Liver (tissue), 9 donors: ENCODE measurements around the gene NIPBL. TPM values are rescaled to one million over a fixed set of nuclear protein-coding genes. Genes with fewer than 3 reads are reported as not detected.

Experiments used
- DNase-seq: peaks from one replicate; pipeline ENCODE4 v3.0.0-alpha.2; 2017; ENCODE audit warnings: low spot score
- H3K27ac ChIP-seq, 2 donors: one replicate each; pipeline ENCODE4 v1.7.0; 2013; ENCODE audit warnings: inconsistent platforms in 2 of 2, low read length in 2 of 2, control low read depth in 1 of 2, low read depth in 1 of 2, mild to moderate bottlenecking in 1 of 2
- H3K27me3 ChIP-seq, 4 donors: one replicate each; pipeline versions ENCODE4 v1.6.1 to v1.7.0; 2013; ENCODE audit warnings: low read length in 3 of 4, inconsistent platforms in 1 of 4, mild to moderate bottlenecking in 1 of 4, moderate library complexity in 1 of 4; ENCODE audit not compliant: control insufficient read depth in 4 of 4, insufficient read depth in 4 of 4
- H3K36me3 ChIP-seq, 4 donors: one replicate each; pipeline versions ENCODE4 v1.6.1 to v1.7.0; 2013; ENCODE audit warnings: low read length in 3 of 4, mild to moderate bottlenecking in 3 of 4, low read depth in 1 of 4, moderate library complexity in 1 of 4; ENCODE audit not compliant: control insufficient read depth in 4 of 4, insufficient read depth in 3 of 4
- H3K4me1 ChIP-seq, 4 donors: one replicate each; pipeline versions ENCODE4 v1.6.1 to v1.7.0; 2013; ENCODE audit warnings: low read length in 3 of 4, mild to moderate bottlenecking in 3 of 4, moderate library complexity in 1 of 4; ENCODE audit not compliant: control insufficient read depth in 4 of 4, insufficient read depth in 4 of 4
- H3K4me3 ChIP-seq, 3 donors: one replicate each; pipeline versions ENCODE4 v1.6.1 to v1.7.0; 2013; ENCODE audit warnings: low read length in 3 of 3, control low read depth in 1 of 3, low read depth in 1 of 3, mild to moderate bottlenecking in 1 of 3
- H3K9ac ChIP-seq, 2 donors: one replicate each; pipeline ENCODE4 v1.7.0; 2013; ENCODE audit warnings: low read length in 2 of 2, mild to moderate bottlenecking in 2 of 2, moderate library complexity in 2 of 2, control low read depth in 1 of 2, low read depth in 1 of 2
- H3K9me3 ChIP-seq, 4 donors: one replicate each; pipeline versions ENCODE4 v1.6.1 to v1.7.0; 2013; ENCODE audit warnings: low read length in 3 of 4; ENCODE audit not compliant: control insufficient read depth in 4 of 4
- EGR1 ChIP-seq, 2 donors: IDR thresholded peaks; 2 replicates each; pipeline ENCODE4 v1.6.1; 2016 to 2018; ENCODE audit warnings: antibody characterized with exemption in 2 of 2, low read depth in 2 of 2
- FOXA1 ChIP-seq: IDR thresholded peaks from 2 replicates; pipeline ENCODE4 v1.6.1; 2016; ENCODE audit warnings: antibody characterized with exemption
- FOXA2 ChIP-seq: IDR thresholded peaks from 2 replicates; pipeline ENCODE4 v1.6.1; 2016; ENCODE audit warnings: antibody characterized with exemption
- GABPA ChIP-seq, 2 donors: IDR thresholded peaks in 1 of 2; conservative IDR thresholded peaks in 1 of 2; 2 replicates each; pipeline ENCODE4 v1.6.1; 2016; ENCODE audit warnings: antibody characterized with exemption in 2 of 2, mild to moderate bottlenecking in 1 of 2, moderate library complexity in 1 of 2
- HNF4A ChIP-seq, 2 donors: conservative IDR thresholded peaks; 2 replicates each; pipeline ENCODE4 v1.6.1; 2016; ENCODE audit warnings: antibody characterized with exemption in 2 of 2, mild to moderate bottlenecking in 2 of 2
- HNF4G ChIP-seq: IDR thresholded peaks from 2 replicates; pipeline ENCODE4 v1.6.1; 2016; ENCODE audit warnings: antibody characterized with exemption
- JUND ChIP-seq, 2 donors: IDR thresholded peaks; 2 replicates each; pipeline ENCODE4 v1.6.1; 2016; ENCODE audit warnings: antibody characterized with exemption in 2 of 2
- NR2F2 ChIP-seq: IDR thresholded peaks from 2 replicates; pipeline ENCODE4 v1.6.1; 2016; ENCODE audit warnings: antibody characterized with exemption
- RAD21 ChIP-seq, 2 donors: IDR thresholded peaks; 2 replicates each; pipeline ENCODE4 v1.6.1; 2016; ENCODE audit warnings: antibody characterized with exemption in 2 of 2, mild to moderate bottlenecking in 2 of 2
- REST ChIP-seq: IDR thresholded peaks from 2 replicates; pipeline ENCODE4 v1.6.1; 2016; ENCODE audit warnings: antibody characterized with exemption, mild to moderate bottlenecking
- RXRA ChIP-seq, 2 donors: IDR thresholded peaks; 2 replicates each; pipeline ENCODE4 v1.6.1; 2017 to 2018; ENCODE audit warnings: antibody characterized with exemption in 2 of 2, mild to moderate bottlenecking in 1 of 2
- SP1 ChIP-seq: IDR thresholded peaks from 2 replicates; pipeline ENCODE4 v1.6.1; 2018; ENCODE audit warnings: antibody characterized with exemption, mild to moderate bottlenecking
- TAF1 ChIP-seq: conservative IDR thresholded peaks from 2 replicates; pipeline ENCODE4 v1.6.1; 2016; ENCODE audit warnings: antibody characterized with exemption, mild to moderate bottlenecking
- YY1 ChIP-seq: IDR thresholded peaks from 2 replicates; pipeline ENCODE4 v1.6.1; 2016; ENCODE audit warnings: antibody characterized with exemption, mild to moderate bottlenecking
- WGBS: extraction: QIAGEN DNeasy Blood & Tissue Kit; methylation state at CpG from one replicate; pipeline ENCODE4 v1.1.7; 2013; 5-methylcytosine and 5-hydroxymethylcytosine counted together
- polyA plus RNA-seq, 2 donors: library from polyadenylated mRNA; stranded (reverse) in 1 of 2; unstranded in 1 of 2; fragments of 200-250 nt in 1 of 2; fragments of >200 nt in 1 of 2; fragmentation: Nextera tagmentation in 1 of 2; extraction: Ambion mirVana in 1 of 2; gene quantifications; one replicate each; pipeline versions ENCODE4 v1.2.1 to v1.2.3, GENCODE V29; 2013 to 2015
- total RNA-seq, 2 donors: library from RNA; depleted of rRNA; stranded (reverse); fragments of >200 nt; gene quantifications; one replicate each; pipeline ENCODE4 v1.2.3, GENCODE V29; 2014
- TF ChIP-seq, protein P1 (sequence below): IDR thresholded peaks from 2 replicates; pipeline ENCODE4 v1.6.1; 2016; ENCODE audit warnings: antibody characterized with exemption
- TF ChIP-seq, protein P2 (sequence below): IDR thresholded peaks from 2 replicates; pipeline ENCODE4 v1.6.1; 2016; ENCODE audit warnings: antibody characterized with exemption
- TF ChIP-seq, protein P3 (sequence below): fragments of 150-350 bp; IDR thresholded peaks from 2 replicates; pipeline ENCODE4 v1.5.1; 2017; ENCODE audit warnings: improper control_type of control experiment, low read depth, low read length; ENCODE audit not compliant: missing input control
- TF ChIP-seq, protein P4 (sequence below): IDR thresholded peaks from 2 replicates; pipeline ENCODE4 v1.6.1; 2016; ENCODE audit warnings: antibody characterized with exemption
- donor health status: healthy.
- donor health status: healthy.
- donor health status: healthy.
- donor health status: healthy.
- donor health status: healthy.

The NIPBL gene
- total and polyA plus RNA-seq, 4 donors = 4.9 to 30.3 (median 21.0) TPM

- WGBS = 84% methylated on average over 2 of the region's 2 CpGs
Observed at GRCh38 chr5:36908544-36909260, 32.1 kb downstream of the NIPBL start.

More at GRCh38 chr5:36908544-36909260, 32.1 kb downstream of the NIPBL start:
- H3K4me1 ChIP-seq = peaks cover 1 to 10% (median 5%) of the 10 kb centered on the region in 4 donors
- H3K9ac ChIP-seq = no peak overlapping the region
- H3K36me3 ChIP-seq = no peaks in the 10 kb centered on the region
- H3K4me3 ChIP-seq = no peak overlapping the region
- no peak for DNase-seq
- no peaks in the 10 kb centered on the region for H3K9me3 ChIP-seq
- no peak overlapping the region for H3K27ac ChIP-seq
- TF ChIP-seq YY1 = no peak
- no peak for TF ChIP-seq FOXA2
- TF ChIP-seq, protein P1, sequence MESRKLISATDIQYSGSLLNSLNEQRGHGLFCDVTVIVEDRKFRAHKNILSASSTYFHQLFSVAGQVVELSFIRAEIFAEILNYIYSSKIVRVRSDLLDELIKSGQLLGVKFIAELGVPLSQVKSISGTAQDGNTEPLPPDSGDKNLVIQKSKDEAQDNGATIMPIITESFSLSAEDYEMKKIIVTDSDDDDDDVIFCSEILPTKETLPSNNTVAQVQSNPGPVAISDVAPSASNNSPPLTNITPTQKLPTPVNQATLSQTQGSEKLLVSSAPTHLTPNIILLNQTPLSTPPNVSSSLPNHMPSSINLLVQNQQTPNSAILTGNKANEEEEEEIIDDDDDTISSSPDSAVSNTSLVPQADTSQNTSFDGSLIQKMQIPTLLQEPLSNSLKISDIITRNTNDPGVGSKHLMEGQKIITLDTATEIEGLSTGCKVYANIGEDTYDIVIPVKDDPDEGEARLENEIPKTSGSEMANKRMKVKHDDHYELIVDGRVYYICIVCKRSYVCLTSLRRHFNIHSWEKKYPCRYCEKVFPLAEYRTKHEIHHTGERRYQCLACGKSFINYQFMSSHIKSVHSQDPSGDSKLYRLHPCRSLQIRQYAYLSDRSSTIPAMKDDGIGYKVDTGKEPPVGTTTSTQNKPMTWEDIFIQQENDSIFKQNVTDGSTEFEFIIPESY = no peak
- TF ChIP-seq RAD21 (IDR thresholded peaks at IDR 0.05) = no peak
- TF ChIP-seq SP1 = no peak
- TF ChIP-seq EGR1 (IDR thresholded peaks at IDR 0.05; ENCODE audit: low read depth in 2 of 2) = no peak
- no peak for TF ChIP-seq TAF1
- TF ChIP-seq, protein P2, sequence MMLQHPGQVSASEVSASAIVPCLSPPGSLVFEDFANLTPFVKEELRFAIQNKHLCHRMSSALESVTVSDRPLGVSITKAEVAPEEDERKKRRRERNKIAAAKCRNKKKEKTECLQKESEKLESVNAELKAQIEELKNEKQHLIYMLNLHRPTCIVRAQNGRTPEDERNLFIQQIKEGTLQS = no peak
- no peak for TF ChIP-seq HNF4G
- TF ChIP-seq GABPA (IDR thresholded peaks at IDR 0.05 in 1 of 2, conservative IDR thresholded peaks at IDR 0.05 in 1 of 2) = no peak
- TF ChIP-seq HNF4A (conservative IDR thresholded peaks at IDR 0.05) = no peak
- TF ChIP-seq REST = no peak
- TF ChIP-seq, protein P3, sequence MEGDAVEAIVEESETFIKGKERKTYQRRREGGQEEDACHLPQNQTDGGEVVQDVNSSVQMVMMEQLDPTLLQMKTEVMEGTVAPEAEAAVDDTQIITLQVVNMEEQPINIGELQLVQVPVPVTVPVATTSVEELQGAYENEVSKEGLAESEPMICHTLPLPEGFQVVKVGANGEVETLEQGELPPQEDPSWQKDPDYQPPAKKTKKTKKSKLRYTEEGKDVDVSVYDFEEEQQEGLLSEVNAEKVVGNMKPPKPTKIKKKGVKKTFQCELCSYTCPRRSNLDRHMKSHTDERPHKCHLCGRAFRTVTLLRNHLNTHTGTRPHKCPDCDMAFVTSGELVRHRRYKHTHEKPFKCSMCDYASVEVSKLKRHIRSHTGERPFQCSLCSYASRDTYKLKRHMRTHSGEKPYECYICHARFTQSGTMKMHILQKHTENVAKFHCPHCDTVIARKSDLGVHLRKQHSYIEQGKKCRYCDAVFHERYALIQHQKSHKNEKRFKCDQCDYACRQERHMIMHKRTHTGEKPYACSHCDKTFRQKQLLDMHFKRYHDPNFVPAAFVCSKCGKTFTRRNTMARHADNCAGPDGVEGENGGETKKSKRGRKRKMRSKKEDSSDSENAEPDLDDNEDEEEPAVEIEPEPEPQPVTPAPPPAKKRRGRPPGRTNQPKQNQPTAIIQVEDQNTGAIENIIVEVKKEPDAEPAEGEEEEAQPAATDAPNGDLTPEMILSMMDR = no peak
- TF ChIP-seq, protein P4, sequence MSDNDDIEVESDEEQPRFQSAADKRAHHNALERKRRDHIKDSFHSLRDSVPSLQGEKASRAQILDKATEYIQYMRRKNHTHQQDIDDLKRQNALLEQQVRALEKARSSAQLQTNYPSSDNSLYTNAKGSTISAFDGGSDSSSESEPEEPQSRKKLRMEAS = no peak
- no peak for TF ChIP-seq NR2F2
- no peak for TF ChIP-seq RXRA (IDR thresholded peaks at IDR 0.05)
- no peak for TF ChIP-seq JUND (IDR thresholded peaks at IDR 0.05)
- no peak for TF ChIP-seq FOXA1
- H3K27me3 ChIP-seq = no peaks in the 10 kb centered on the region
